OCI-M2 (cell line): Measurements from ENCODE around the gene LPP.

Experiments used
- DNase-seq: peaks from one replicate; lab custom pipeline; 2025; ENCODE audit not compliant: unreplicated experiment; lab: John Stamatoyannopoulos, UW

The LPP gene

DNA sequence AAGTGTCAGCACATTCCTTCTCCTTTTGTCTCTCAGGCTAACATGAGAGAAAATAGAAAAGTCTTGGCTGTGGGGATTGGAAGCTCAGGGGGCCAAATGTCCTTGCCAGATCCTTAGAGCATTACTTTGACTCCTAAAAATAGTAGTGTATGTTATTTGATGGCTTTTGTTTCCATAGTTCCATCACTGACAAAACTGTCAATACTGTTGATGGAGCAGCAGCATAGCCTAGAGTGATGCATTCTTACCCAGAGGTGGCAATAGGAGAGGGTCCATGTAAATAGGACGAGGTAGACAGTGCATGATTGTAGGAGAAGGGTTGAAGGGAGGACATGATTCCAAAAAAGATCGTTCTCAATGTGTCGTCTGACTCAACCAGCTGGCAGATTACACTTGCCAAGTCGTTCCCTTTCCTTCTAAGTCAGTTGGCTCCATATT is 735.1 kb downstream of the LPP start:
- no peak for DNase-seq

- no peak for DNase-seq
These were observed 736.8 kb downstream of the LPP start for GRCh38 chr3:188890572-188891270.

GRCh38 chr3:188899881-188900280 is 745.9 kb downstream of the LPP start:
- no peak for DNase-seq

GRCh38 chr3:188900421-188900951 is 746.5 kb downstream of the LPP start:
- DNase-seq = no peak

- no peak for DNase-seq
These were observed 747.2 kb downstream of the LPP start for GRCh38 chr3:188901126-188901525.

- no peak for DNase-seq
These were observed 747.8 kb downstream of the LPP start for GRCh38 chr3:188901671-188902287.

DNA sequence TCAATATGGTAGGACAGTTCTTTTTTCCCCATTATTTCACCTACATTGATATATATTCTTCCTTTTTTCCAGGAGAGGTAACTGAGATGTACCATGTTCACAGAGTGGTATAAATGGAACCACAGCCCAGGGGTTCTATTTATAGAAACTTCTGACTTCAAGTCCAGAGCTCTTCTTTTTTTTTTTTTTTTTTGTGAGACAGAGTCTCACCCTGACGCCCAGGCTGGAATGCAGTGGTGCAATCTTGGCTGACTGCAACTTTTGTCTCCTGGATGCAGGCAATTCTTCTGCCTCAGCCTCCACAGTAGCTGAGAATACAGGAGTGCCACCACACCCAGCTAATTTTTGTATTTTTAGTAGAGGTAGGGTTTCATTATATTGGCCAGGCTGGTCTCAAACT is 750.7 kb downstream of the LPP start:
- no peak for DNase-seq

DNA sequence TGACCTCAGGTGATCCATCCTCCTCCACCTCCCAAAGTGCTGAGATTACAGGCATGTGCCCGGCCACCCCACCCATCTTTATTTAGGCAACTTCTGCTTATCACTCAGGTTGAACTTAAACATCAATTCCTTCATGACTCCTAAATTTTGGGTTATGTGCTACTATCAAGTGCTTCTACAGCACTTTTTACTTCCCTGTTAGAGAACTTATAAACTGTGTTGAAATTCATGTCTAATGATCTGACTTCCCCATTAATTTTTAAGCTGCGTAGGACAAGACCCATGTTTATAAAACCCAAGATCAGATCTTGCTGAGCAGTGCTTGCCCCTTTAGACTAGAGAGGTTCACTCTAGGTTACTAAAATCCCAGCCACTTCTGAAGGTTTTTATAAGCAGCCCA is 751.6 kb downstream of the LPP start:
- DNase-seq = no peak

GRCh38 chr3:188906236-188906635 is 752.3 kb downstream of the LPP start:
- DNase-seq = no peak

- no peak for DNase-seq
These were observed 754.3 kb downstream of the LPP start for GRCh38 chr3:188908002-188908850.

DNA sequence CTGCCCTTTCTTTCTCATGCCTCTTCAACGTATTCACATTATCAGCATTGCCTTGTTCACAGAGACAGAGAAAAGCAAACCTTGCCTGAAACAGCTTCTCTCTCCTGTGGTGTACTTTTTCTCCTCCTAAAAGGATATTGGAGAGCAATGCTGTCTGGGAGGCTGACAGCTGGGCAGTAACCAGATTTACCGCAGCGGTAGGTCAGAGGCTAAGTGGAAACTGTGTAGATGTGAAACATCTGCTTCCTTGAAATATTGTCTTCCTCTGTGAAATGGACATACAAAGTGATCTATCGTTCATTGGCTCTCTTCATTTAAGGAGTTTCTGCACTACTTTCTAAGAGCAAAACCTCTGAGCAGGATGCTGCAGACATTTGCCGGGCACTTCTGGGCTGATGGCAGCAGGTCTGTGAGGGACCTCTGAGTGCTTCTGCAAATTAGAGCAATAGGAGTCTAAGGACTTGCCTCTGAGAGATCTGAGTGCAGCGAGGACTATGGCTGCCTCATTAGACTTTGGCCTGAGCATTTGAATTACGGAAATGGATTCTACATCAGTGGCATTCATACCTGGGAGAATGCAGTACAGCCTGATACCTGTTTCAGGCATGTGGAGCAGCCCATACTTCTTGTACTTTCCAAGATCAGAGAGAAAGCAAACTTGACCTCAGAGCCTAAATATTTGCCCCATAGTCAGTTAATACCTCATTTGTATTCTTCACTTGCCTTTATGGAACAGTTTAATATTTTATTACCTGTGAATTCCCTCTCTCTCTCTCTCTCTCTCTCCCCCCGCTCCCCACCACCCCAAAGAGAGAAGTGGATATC is 757.3 kb downstream of the LPP start:
- no peak for DNase-seq

DNA sequence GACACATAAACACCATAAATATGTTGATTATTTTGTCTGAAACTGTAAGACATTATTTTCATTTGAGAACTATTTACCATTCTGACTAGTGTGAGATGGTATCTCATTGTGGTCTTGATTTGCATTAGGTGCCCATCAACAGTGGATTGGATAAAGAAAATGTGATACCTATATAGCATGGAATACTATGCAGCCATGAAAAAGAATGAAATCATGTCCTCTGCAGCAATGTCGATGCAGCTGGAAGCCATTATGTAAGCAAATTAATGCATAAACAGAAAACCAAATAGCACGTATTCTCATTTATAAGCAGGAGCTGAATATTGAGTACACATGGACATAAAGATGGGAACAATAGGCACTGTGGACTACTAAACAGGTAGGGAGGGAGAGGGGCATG is 759.1 kb downstream of the LPP start:
- no peak for DNase-seq

- DNase-seq = no peak
These were observed 760.6 kb downstream of the LPP start for GRCh38 chr3:188914552-188914951.

- DNase-seq = no peak
These were observed 761.2 kb downstream of the LPP start for GRCh38 chr3:188915127-188915526.

DNA sequence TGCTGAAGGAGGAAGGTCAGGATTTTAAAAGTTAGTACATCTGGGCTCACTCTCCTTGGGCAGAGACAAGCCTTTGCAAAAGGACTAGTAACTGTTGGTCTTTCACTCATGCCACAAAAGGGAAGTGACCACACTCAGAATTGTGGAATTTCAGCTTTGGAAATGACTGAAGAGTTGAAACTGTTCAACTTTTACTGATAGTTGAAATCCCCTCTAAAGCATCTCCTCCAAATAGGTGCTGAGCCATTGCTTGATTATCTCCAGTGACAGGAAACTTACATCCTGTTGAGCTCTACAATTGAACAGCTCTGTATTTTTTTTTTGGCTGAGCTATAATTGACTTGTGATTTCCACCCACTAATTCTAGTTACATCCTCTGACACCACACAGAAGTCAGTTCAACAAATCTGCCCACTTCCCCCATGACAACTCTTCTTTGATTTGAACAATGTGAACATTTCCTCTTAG is 763.0 kb downstream of the LPP start:
- no peak for DNase-seq

GRCh38 chr3:188918093-188918492 is 764.1 kb downstream of the LPP start:
- DNase-seq = no peak

- no peak for DNase-seq
These were observed 769.7 kb downstream of the LPP start for GRCh38 chr3:188923671-188924070.

- no peak for DNase-seq
These were observed 771.4 kb downstream of the LPP start for GRCh38 chr3:188925376-188925775.

DNA sequence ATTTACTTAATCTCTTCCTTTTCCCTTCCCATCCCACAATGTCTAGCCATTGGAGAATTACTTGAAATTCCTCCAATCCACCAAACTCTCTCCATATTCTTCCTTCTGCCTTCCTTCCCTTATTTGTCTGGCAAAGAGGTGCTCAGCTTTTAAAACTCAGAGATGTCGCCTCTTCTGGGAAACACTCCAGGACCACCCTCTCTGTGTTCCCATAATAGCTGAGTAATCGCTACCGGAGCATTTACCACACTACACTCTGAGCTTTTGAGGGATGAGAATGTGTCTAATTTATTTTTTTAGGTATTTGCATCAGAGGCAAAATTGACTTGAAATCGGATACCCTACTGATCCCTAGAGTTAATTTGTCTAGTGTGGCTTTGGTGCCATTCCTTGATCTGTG is 772.2 kb downstream of the LPP start:
- no peak for DNase-seq

DNA sequence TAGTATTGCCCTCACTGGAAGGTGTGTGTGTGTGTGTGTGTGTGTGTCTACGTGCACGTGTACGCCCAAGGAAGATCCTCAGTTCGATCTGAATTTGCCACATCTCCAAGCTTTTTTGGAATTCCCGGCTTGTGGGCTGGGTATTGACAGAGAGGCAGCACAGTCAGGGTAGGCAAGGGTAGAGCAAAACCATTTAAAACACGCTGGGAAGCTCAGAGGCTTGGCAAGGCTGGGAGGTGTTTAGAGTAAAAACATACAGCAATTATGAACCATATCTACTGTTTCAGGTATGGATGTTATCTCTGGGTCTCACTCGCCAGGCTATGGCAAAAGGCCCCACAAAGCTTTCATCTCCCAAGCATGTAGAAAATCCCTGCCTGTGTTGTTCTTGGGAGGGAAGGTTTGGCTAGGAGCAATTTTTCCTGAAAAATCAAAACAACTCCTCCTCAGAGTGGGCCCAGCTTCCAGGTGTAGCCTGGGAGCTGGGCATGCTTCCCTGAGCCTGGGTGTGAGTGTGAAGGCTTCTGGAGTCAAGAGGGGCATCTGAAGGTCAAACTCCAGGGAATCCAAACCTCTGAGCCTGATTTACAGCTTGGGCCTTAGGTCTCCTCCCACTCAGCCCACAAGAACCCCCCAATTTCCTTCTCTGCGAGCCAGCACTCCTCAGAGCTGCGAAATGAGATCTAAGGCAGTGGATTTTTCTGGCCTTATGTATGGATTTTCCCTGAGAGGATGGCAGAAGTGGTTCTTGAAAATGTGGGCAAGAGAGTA is 773.0 kb downstream of the LPP start:
- DNase-seq = no peak
